Measurements from ENCODE around the gene SURF4. TPM values are rescaled to one million over a fixed set of nuclear protein-coding genes. Genes with fewer than 3 reads are reported as not detected.
A peak's percentile ranks its signal among the peaks of the same experiment; 100 is the strongest.

The SURF4 gene
- total and polyA plus RNA-seq, 2 donors (not counting 3 experiments of a cell fraction or from before 2014, with no cell fraction given), result 216 to 358 TPM

DNA sequence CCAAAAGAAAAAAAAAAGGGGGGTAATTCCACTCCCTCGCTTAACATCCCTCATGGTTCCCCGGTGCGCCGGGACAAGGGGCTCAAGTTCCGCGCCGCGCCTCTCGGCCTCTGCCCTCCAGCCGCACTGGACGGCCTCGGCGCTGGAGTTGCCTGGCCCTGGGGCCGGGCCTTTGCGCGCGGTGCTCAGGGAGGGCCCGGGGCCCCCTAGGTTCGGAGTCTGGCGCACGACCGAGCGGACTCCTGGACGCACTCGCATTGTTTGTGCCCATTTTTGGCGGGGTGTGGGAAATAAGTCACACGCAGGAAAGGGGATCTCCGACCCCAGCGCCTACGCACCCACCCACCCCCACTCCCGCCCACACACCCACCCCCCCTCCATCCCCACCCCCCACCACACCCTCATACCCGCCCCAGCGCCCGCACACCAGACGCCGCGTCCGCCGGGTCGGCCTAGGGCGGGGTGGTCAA is 28.3 kb downstream of the SURF4 start:
- Histone ChIP-seq H4K20me1 (replicated peaks; ENCODE audit: control insufficient read depth, extremely low read depth, insufficient read depth, low read length) (no peaks in the 10 kb centered on the region), H3K79me2 (ENCODE audit: control insufficient read depth, insufficient read depth, low read length) (peaks cover 40% of the 10 kb centered on the region), H2AFZ (ENCODE audit: low read depth, low read length) (peak overlapping the region; percentile 9), H3K9me3 (replicated peaks; ENCODE audit: control insufficient read depth, insufficient read depth, low read length) (no peaks in the 10 kb centered on the region), H3K9me1 (replicated peaks; ENCODE audit: control insufficient read depth, extremely low read depth, insufficient read depth, low read length) (no peaks in the 10 kb centered on the region), H3K9ac (replicated peaks; ENCODE audit: extremely low read depth, insufficient read depth, low read length) (peak overlapping the region; percentile 98), H3K27ac (ENCODE audit: insufficient read depth, low read depth, low read length) (peak overlapping the region; percentile 22), H3K36me3 (ENCODE audit: control insufficient read depth in 2 of 2, extremely low read depth in 1 of 2, insufficient read depth in 2 of 2, low read length in 2 of 2) (peaks cover 20 to 48% of the 10 kb centered on the region in 2 experiments), H3K4me3 (replicated peaks in 1 of 3; ENCODE audit: insufficient read depth in 1 of 3, low read depth in 1 of 3, low read length in 3 of 3) (peak overlapping the region; percentile 69 to 84 (median 83)), H3K27me3 (ENCODE audit: control insufficient read depth in 2 of 2, insufficient read depth in 2 of 2, low read length in 2 of 2) (no peaks in the 10 kb centered on the region), H3K4me1 (ENCODE audit: control insufficient read depth, extremely low read depth, insufficient read depth, low read length) (peaks cover 14% of the 10 kb centered on the region), H3K4me2 (ENCODE audit: insufficient read depth, low read length) (peak overlapping the region; percentile 41)
- BruUV-seq (replicated peaks), result no TSS peak
- intact Hi-C loops (cut with micrococcal nuclease) (loop anchor here (1.0 to 5.0 kb wide), 2 partner anchors 11 to 160 kb away; partner anchors contain the start of gene SURF6), dilution Hi-C loops (cut with MboI; ENCODE audit: extremely low pct_ligation_motif_present, low sequenced_read_pairs) (no loop called here)
- TF ChIP-seq EZH2 (IDR thresholded peaks at IDR 0.05; ENCODE audit: borderline replicate concordance, low read depth, low read length, severe bottlenecking) (no peak), JUN (IDR thresholded peaks at IDR 0.05; ENCODE audit: borderline replicate concordance, insufficient read depth, insufficient read length, low read depth) (no peak), FOS (IDR thresholded peaks at IDR 0.05; ENCODE audit: borderline replicate concordance, insufficient read depth, low read length) (no peak), MYC (IDR thresholded peaks at IDR 0.05; ENCODE audit: low read depth, low read length) (no peak), GATA2 (IDR thresholded peaks at IDR 0.05; ENCODE audit: insufficient read depth, insufficient read length, low read depth, low read length) (no peak), POLR2AphosphoS5 (IDR thresholded peaks at IDR 0.05; ENCODE audit: insufficient read depth, low read depth, low read length) (no peak), POLR2A (IDR thresholded peaks at IDR 0.05; ENCODE audit: low read depth, low read length) (no peak)
- TF ChIP-seq, protein P1, sequence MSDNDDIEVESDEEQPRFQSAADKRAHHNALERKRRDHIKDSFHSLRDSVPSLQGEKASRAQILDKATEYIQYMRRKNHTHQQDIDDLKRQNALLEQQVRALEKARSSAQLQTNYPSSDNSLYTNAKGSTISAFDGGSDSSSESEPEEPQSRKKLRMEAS (IDR thresholded peaks at IDR 0.05; ENCODE audit: insufficient read depth, insufficient read length), result no peak
- TF ChIP-seq, protein P2, sequence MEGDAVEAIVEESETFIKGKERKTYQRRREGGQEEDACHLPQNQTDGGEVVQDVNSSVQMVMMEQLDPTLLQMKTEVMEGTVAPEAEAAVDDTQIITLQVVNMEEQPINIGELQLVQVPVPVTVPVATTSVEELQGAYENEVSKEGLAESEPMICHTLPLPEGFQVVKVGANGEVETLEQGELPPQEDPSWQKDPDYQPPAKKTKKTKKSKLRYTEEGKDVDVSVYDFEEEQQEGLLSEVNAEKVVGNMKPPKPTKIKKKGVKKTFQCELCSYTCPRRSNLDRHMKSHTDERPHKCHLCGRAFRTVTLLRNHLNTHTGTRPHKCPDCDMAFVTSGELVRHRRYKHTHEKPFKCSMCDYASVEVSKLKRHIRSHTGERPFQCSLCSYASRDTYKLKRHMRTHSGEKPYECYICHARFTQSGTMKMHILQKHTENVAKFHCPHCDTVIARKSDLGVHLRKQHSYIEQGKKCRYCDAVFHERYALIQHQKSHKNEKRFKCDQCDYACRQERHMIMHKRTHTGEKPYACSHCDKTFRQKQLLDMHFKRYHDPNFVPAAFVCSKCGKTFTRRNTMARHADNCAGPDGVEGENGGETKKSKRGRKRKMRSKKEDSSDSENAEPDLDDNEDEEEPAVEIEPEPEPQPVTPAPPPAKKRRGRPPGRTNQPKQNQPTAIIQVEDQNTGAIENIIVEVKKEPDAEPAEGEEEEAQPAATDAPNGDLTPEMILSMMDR (IDR thresholded peaks at IDR 0.05; ENCODE audit: extremely low read depth in 1 of 2, insufficient read depth in 1 of 2, low read depth in 1 of 2, low read length in 2 of 2), result no peak
- CTCF ChIA-PET, result interaction anchor here (1.0 to 1.1 kb wide), 3 partner anchors 17 to 31 kb away, joined by 3 read pairs; no protein-coding TSS in a partner anchor
- DNase-seq (ENCODE audit: low read depth, low spot score) (peak; percentile 35), FAIRE-seq (no peak)
- POLR2A ChIA-PET, result interaction anchor here (0.6 to 1.7 kb wide), 9 partner anchors 8 to 179 kb away, joined by 3 to 10 read pairs (median 4); partner anchors contain the start of genes CACFD1, SLC2A6, STKLD1 and SURF1

Data from endothelial cell of umbilical vein (primary cell).